GM12878 (cell line): ENCODE results near the gene ATP6V0E1. TPM values are rescaled to one million over a fixed set of nuclear protein-coding genes. Genes with fewer than 3 reads are reported as not detected.

ENCODE experiments used
- ATAC-seq: fragments of 200-7000 bp; cut with Tn5 transposase; 3 replicates; pipeline ENCODE4 v1.9.1; 2020; ENCODE audit warnings: mild to moderate bottlenecking, moderate library complexity
- BruUV-seq: library from RNA; stranded (reverse); fragments of 400-500 nt; replicated peaks from 2 replicates; lab custom pipeline; 2021; lab: Mats Ljungman, UMichigan
- CTCF ChIA-PET: fragments of 300-600 bp; sonication (Branson Sonifier 250); formaldehyde crosslinking; extraction: SDS; loops from one replicate; lab custom pipeline; 2021; ENCODE audit warnings: inconsistent platforms; lab: Yijun Ruan, JAX
- POLR2A ChIA-PET: fragments of 350-600 bp; formaldehyde crosslinking; extraction: SDS; loops from one replicate; lab custom pipeline; 2021; ENCODE audit warnings: inconsistent platforms; lab: Charles Lee
- RAD21 ChIA-PET: fragments of 300-600 bp; sonication (Branson Sonifier 250); formaldehyde crosslinking; loops from one replicate; lab custom pipeline; 2023; ENCODE audit warnings: antibody characterized with exemption; ENCODE audit not compliant: unreplicated experiment; lab: Charles Lee
- SMC1A ChIA-PET: fragments of 300-600 bp; sonication (Branson Sonifier 250); formaldehyde crosslinking; loops from one replicate; lab custom pipeline; 2023; ENCODE audit not compliant: unreplicated experiment, uncharacterized antibody; lab: Charles Lee
- DNase-seq: peaks from one replicate; pipeline ENCODE4 v3.0.0-alpha.2; 2011; ENCODE audit warnings: low read depth, low spot score
- FAIRE-seq: peaks from 3 replicates; lab custom pipeline; 2011; peaks lifted over from hg19 to GRCh38; lab: Jason Lieb, UNC
- H2AFZ ChIP-seq: 2 replicates; pipeline ENCODE4 v1.6.0; 2011; ENCODE audit warnings: low read depth, low read length, control low read depth; ENCODE audit not compliant: control insufficient read depth
- H3K27ac ChIP-seq: 2 replicates; pipeline ENCODE4 v1.5.1; 2011; ENCODE audit warnings: control low read depth; ENCODE audit not compliant: control insufficient read depth, insufficient read depth
- H3K27me3 ChIP-seq, 2 experiments: replicated peaks in 1 of 2; 2 replicates each; pipeline versions ENCODE4 v1.6.0 to v1.6.1; 2011; ENCODE audit warnings: low read length in 1 of 2; ENCODE audit not compliant: control insufficient read depth in 2 of 2, insufficient read depth in 2 of 2
- H3K36me3 ChIP-seq, 2 experiments: 2 replicates each; pipeline ENCODE4 v1.5.1; 2011; ENCODE audit warnings: low read length in 1 of 2; ENCODE audit not compliant: control insufficient read depth in 2 of 2, insufficient read depth in 2 of 2
- H3K4me1 ChIP-seq: 2 replicates; pipeline ENCODE4 v1.6.1; 2011; ENCODE audit warnings: mild to moderate bottlenecking, low read length, moderate library complexity, mixed read lengths; ENCODE audit not compliant: control insufficient read depth, insufficient read depth
- H3K4me2 ChIP-seq: 2 replicates; pipeline ENCODE4 v1.6.0; 2011; ENCODE audit warnings: control low read depth; ENCODE audit not compliant: control insufficient read depth, insufficient read depth
- H3K4me3 ChIP-seq: fragments of 200-600 bp; sonication (generic); 2 replicates; pipeline ENCODE4 v1.5.1; 2016
- H3K79me2 ChIP-seq: 2 replicates; pipeline ENCODE4 v1.6.0; 2011; ENCODE audit warnings: low read length; ENCODE audit not compliant: control insufficient read depth, insufficient read depth
- H3K9ac ChIP-seq: 2 replicates; pipeline ENCODE4 v1.8.0; 2011; ENCODE audit warnings: low read length, control low read depth, mixed read lengths; ENCODE audit not compliant: control insufficient read depth, insufficient read depth
- H3K9me3 ChIP-seq: replicated peaks from 3 replicates; pipeline ENCODE4 v1.5.1; 2011; ENCODE audit warnings: mild to moderate bottlenecking, low read length; ENCODE audit not compliant: control insufficient read depth, insufficient read depth
- H4K20me1 ChIP-seq: 2 replicates; pipeline ENCODE4 v1.6.0; 2011; ENCODE audit not compliant: control insufficient read depth, insufficient read depth
- ESRRA ChIP-seq: IDR thresholded peaks from 2 replicates; pipeline ENCODE4 v1.6.1; 2012; ENCODE audit warnings: mild to moderate bottlenecking, low read length, improper control_type of control experiment
- NR2C2 ChIP-seq: IDR thresholded peaks from 2 replicates; pipeline ENCODE4 v1.6.1; 2011; ENCODE audit warnings: borderline replicate concordance, low read depth; ENCODE audit not compliant: control insufficient read depth, insufficient read length
- RELA ChIP-seq: fragments of 450-650 bp; IDR thresholded peaks from 2 replicates; pipeline ENCODE4 v1.8.0; 2014; ENCODE audit warnings: borderline replicate concordance; ENCODE audit not compliant: partially characterized antibody
- RUNX3 ChIP-seq: IDR thresholded peaks from 2 replicates; pipeline ENCODE4 v1.6.1; 2012; ENCODE audit warnings: low read length, inconsistent platforms
- WGBS: methylation state at CpG from one replicate; pipeline ENCODE4 v1.1.6; 2016; ENCODE audit warnings: low lambda C conversion rate; ENCODE audit not compliant: insufficient replicate concordance, insufficient coverage; ENCODE audit errors: missing lambda C conversion rate; 5-methylcytosine and 5-hydroxymethylcytosine counted together
- in situ Hi-C: fragments of 300-500 bp; cut with MboI; formaldehyde crosslinking; loops from 9 replicates; pipeline ENCODE4 v1.14.3; 2018; ENCODE audit warnings: mixed read lengths
- intact Hi-C: fragments of 100-400 bp; cut with micrococcal nuclease; formaldehyde crosslinking; loops from one replicate; pipeline ENCODE4 v1.14.2; 2022; ENCODE audit not compliant: unreplicated experiment
- polyA plus RNA-seq, 11 experiments: library from polyadenylated mRNA; depleted of rRNA in 4 of 11; unstranded in 6 of 11; stranded (reverse) in 5 of 11; fragments of >200 nt; fragmentation: Nextera tagmentation in 4 of 11; fragmentation: Illumina TruSeq in 1 of 11; extraction: Ambion mirVana in 4 of 11; extraction: Trizol in 1 of 11; gene quantifications; 1 replicate in 1 of 11; 2 replicates in 10 of 11; pipeline versions ENCODE4 v1.2.1 to v1.2.3, GENCODE V29; 2011 to 2016; ENCODE audit warnings: inconsistent platforms in 2 of 11, missing spikeins in 2 of 11, low read depth in 1 of 11
- total RNA-seq, 4 experiments: library from RNA; depleted of rRNA in 3 of 4; stranded (reverse); fragments of >200 nt in 3 of 4; fragmentation: Illumina TruSeq in 1 of 4; extraction: Trizol in 1 of 4; gene quantifications; 2 replicates each; pipeline versions ENCODE4 v1.2.1 to v1.2.3, GENCODE V29; 2013 to 2021
- TF ChIP-seq, protein P1 (sequence below): fragments of 450-650 bp; IDR thresholded peaks from 2 replicates; pipeline ENCODE4 v1.6.1; 2017; ENCODE audit warnings: mild to moderate bottlenecking

ATP6V0E1 gene
- total and polyA plus RNA-seq, 10 of the 15 experiments (the other 5 are each of a cell fraction or from before 2014, with no cell fraction given): 143 to 787 (median 306) TPM

DNA sequence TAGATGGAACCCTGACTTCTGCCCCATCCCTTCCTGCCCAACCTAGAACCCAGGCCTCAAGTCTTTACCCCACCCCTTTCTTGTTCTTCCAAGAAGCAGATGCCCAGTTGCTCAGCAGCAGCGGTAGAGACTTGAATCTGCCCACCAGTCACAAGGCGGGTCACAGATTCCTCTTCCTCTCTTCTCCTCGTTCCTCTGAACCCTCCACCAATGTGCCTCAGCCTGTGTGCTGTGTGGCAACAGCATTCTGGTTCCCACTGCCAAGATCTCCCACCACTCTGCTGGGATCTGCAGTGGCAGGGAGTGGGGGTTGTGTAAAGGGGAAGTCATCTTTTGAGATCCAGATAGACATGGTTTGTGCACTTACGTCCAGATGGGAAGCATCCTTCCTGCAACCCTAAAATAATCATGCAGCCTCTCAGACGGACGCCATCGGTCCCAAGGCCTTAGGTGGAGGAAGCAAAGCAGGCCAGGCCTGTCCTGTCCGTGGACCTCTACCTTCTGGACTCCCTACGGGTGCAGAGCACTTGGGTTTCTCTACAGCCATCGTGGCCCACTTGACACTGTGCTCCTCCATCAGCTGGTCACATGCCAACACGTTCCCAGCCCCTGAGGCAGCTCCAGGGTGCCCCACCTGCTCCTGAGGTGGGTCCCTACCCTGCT, 32.1 kb upstream of the ATP6V0E1 start:
- ChIA-PET POLR2A (no interaction called here), CTCF (interaction anchor here (1.1 kb wide), 1 partner anchor 237 kb away, joined by 4 read pairs; no protein-coding TSS in a partner anchor), SMC1A (interaction anchor here (0.6 kb wide), 1 partner anchor 333 kb away, joined by 3 read pairs; no protein-coding TSS in a partner anchor), RAD21 (no interaction called here)
- TF ChIP-seq RUNX3 (no peak), NR2C2 (no peak), ESRRA (no peak), RELA (no peak)
- TF ChIP-seq, protein P1, sequence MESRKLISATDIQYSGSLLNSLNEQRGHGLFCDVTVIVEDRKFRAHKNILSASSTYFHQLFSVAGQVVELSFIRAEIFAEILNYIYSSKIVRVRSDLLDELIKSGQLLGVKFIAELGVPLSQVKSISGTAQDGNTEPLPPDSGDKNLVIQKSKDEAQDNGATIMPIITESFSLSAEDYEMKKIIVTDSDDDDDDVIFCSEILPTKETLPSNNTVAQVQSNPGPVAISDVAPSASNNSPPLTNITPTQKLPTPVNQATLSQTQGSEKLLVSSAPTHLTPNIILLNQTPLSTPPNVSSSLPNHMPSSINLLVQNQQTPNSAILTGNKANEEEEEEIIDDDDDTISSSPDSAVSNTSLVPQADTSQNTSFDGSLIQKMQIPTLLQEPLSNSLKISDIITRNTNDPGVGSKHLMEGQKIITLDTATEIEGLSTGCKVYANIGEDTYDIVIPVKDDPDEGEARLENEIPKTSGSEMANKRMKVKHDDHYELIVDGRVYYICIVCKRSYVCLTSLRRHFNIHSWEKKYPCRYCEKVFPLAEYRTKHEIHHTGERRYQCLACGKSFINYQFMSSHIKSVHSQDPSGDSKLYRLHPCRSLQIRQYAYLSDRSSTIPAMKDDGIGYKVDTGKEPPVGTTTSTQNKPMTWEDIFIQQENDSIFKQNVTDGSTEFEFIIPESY: no peak
- no peaks in the 10 kb centered on the region for H3K4me1 ChIP-seq
- DNase-seq: no peak
- H3K4me2 ChIP-seq: no peak overlapping the region
- intact Hi-C loops: no loop called here
- no peaks in the 10 kb centered on the region for H3K79me2 ChIP-seq
- H3K27ac ChIP-seq: no peak overlapping the region
- H3K36me3 ChIP-seq: peaks cover 0 to 6% of the 10 kb centered on the region in 2 experiments; a peak in 1 of 4 replicates
- no peaks in the 10 kb centered on the region for H3K27me3 ChIP-seq
- H2AFZ ChIP-seq: no peak overlapping the region
- BruUV-seq: TSS peak; percentile 50
- H3K9me3 ChIP-seq: no peaks in the 10 kb centered on the region
- FAIRE-seq: no peak
- no peaks in the 10 kb centered on the region for H4K20me1 ChIP-seq
- no peak overlapping the region for H3K4me3 ChIP-seq
- H3K9ac ChIP-seq: no peak overlapping the region
- ATAC-seq: no peak
- in situ Hi-C loops: no loop called here
- WGBS: 85% methylated on average over 11 of the region's 11 CpGs
